OCI-LY3 (cell line): Measurements from ENCODE around the gene LIMA1.
A peak's percentile ranks its signal among the peaks of the same experiment; 100 is the strongest.

Experiments
- H2AFZ ChIP-seq: fragments of 200-600, 300-600 bp; shearing (Covaris generic); 2 replicates; pipeline ENCODE4 v1.6.0; 2014; ENCODE audit warnings: antibody characterized with exemption, low read depth, low read length
- H3K27ac ChIP-seq: fragments of 200-600, 300-600 bp; sonication (generic); 2 replicates; pipeline ENCODE4 v1.5.1; 2014; ENCODE audit warnings: mild to moderate bottlenecking, low read length, moderate library complexity, mixed read lengths
- H3K27me3 ChIP-seq: fragments of 200-600, 300-600 bp; sonication (generic); 2 replicates; pipeline ENCODE4 v1.6.1; 2014; ENCODE audit warnings: low read depth, low read length, mixed read lengths
- H3K36me3 ChIP-seq: fragments of 200-600, 300-600 bp; sonication (generic); replicated peaks from 2 replicates; pipeline ENCODE3; 2014; ENCODE audit warnings: low read depth, low read length, mixed read lengths
- H3K4me1 ChIP-seq: fragments of 300-600, 200-600 bp; sonication (generic); 2 replicates; pipeline ENCODE4 v1.6.1; 2014; ENCODE audit warnings: low read length, mixed read lengths
- H3K4me2 ChIP-seq: fragments of 200-600, 300-600 bp; sonication (generic); 2 replicates; pipeline ENCODE4 v1.6.1; 2014; ENCODE audit warnings: low read length, mixed read lengths
- H3K4me3 ChIP-seq: fragments of 300-600, 200-600 bp; sonication (generic); 2 replicates; pipeline ENCODE4 v1.5.1; 2014; ENCODE audit warnings: antibody characterized with exemption, mild to moderate bottlenecking, low read length, moderate library complexity
- H3K79me2 ChIP-seq: fragments of 300-600, 200-600 bp; shearing (Covaris generic); 2 replicates; pipeline ENCODE4 v1.6.1; 2014; ENCODE audit warnings: mild to moderate bottlenecking, low read length, mixed read lengths
- H3K9ac ChIP-seq: fragments of 300-600, 200-600 bp; shearing (Covaris generic); 2 replicates; pipeline ENCODE4 v1.6.0; 2014; ENCODE audit warnings: mild to moderate bottlenecking, low read length, moderate library complexity
- H3K9me3 ChIP-seq: fragments of 200-600, 300-600 bp; shearing (Covaris generic); 2 replicates; pipeline ENCODE4 v1.6.1; 2014; ENCODE audit warnings: low read length, mixed read lengths; ENCODE audit not compliant: insufficient read depth
- H4K20me1 ChIP-seq: fragments of 200-600, 300-600 bp; sonication (generic); 2 replicates; pipeline ENCODE4 v1.6.1; 2016; ENCODE audit warnings: low read length, mixed read lengths; ENCODE audit not compliant: insufficient read depth
- EZH2phosphoT487 ChIP-seq: fragments of 200-600 bp; shearing (Covaris generic); IDR thresholded peaks from 2 replicates; pipeline ENCODE4 v1.6.1; 2018; ENCODE audit warnings: antibody characterized with exemption, mixed run types, low read depth
- TF ChIP-seq, protein P1 (sequence below): fragments of 200-600, 300-600 bp; sonication (generic); IDR thresholded peaks from 2 replicates; pipeline ENCODE4 v1.5.1; 2014; ENCODE audit warnings: antibody characterized with exemption, low read length, low read depth

LIMA1 gene

DNA sequence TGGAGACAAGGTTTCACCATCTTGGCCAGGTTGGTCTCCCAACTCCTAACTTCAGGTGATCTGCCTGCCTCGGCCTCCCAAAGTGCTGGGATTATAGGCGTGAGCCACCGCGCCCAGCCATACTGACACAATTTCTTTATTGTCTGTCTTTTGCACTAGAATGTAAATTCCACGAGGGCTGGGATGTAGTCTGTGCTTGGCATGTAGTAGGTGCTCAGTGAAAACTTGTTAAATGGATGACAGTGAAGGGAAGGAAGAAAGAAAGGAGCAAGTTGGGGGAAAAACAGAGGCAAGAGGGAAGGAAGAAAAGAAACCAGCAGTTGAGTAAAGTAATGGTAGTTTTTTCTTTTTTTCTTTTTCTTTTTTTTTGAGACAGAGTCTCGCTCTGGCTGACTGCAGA, 53.1 kb downstream of the LIMA1 start:
- H3K27ac ChIP-seq: no peak overlapping the region
- H3K4me2 ChIP-seq: no peak overlapping the region
- no peaks in the 10 kb centered on the region for H3K36me3 ChIP-seq
- H4K20me1 ChIP-seq: no peaks in the 10 kb centered on the region
- H3K27me3 ChIP-seq: no peaks in the 10 kb centered on the region
- no peaks in the 10 kb centered on the region for H3K9me3 ChIP-seq
- no peak overlapping the region for H2AFZ ChIP-seq
- H3K4me1 ChIP-seq: no peaks in the 10 kb centered on the region
- H3K79me2 ChIP-seq: no peaks in the 10 kb centered on the region
- H3K9ac ChIP-seq: no peak overlapping the region
- no peak overlapping the region for H3K4me3 ChIP-seq
- TF ChIP-seq, protein P1, sequence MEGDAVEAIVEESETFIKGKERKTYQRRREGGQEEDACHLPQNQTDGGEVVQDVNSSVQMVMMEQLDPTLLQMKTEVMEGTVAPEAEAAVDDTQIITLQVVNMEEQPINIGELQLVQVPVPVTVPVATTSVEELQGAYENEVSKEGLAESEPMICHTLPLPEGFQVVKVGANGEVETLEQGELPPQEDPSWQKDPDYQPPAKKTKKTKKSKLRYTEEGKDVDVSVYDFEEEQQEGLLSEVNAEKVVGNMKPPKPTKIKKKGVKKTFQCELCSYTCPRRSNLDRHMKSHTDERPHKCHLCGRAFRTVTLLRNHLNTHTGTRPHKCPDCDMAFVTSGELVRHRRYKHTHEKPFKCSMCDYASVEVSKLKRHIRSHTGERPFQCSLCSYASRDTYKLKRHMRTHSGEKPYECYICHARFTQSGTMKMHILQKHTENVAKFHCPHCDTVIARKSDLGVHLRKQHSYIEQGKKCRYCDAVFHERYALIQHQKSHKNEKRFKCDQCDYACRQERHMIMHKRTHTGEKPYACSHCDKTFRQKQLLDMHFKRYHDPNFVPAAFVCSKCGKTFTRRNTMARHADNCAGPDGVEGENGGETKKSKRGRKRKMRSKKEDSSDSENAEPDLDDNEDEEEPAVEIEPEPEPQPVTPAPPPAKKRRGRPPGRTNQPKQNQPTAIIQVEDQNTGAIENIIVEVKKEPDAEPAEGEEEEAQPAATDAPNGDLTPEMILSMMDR: no peak
- TF ChIP-seq EZH2phosphoT487: no peak

DNA sequence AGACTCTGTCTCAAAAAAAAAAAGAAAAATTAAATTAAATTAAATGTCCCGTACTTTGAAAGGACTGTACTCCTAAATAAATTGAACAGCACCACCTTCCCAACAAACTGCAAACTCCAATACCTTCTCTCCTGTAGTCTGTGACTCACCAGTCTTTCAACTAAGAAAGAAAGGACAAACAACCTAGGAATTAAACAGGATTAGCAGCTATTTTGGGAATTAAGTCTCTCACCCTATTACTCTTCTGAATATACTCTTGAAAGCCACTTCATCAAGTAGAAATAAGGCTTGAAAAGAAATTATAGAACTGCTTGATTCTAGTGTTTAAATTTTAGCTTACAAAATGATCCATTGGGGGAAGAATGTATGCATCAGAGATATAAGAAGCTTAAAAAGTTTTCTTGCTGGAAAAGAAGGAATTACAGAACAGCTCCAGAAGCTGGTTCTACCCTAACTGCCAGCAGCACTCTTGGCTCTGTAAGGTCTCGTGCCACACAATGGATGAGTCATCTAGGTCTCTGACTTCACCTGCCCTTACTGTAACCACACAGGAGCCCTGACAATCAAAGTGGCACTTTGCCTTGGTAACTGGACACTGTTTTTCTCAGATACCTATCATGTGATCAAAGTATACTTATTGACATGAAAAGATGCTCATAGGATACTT, 59.2 kb downstream of the LIMA1 start:
- H2AFZ ChIP-seq: peak overlapping the region; percentile 37; the same call in 1 of the 2 replicates
- peak overlapping the region; percentile 31; the same call in 1 of the 2 replicates for H3K9ac ChIP-seq
- peak overlapping the region; percentile 20 for H3K4me3 ChIP-seq
- peaks cover 29% of the 10 kb centered on the region for H3K4me1 ChIP-seq
- TF ChIP-seq EZH2phosphoT487: no peak
- TF ChIP-seq, protein P1: no peak
- H4K20me1 ChIP-seq: peaks cover 15% of the 10 kb centered on the region
- H3K9me3 ChIP-seq: no peaks in the 10 kb centered on the region
- H3K36me3 ChIP-seq: peaks cover 13% of the 10 kb centered on the region
- H3K27me3 ChIP-seq: no peaks in the 10 kb centered on the region
- H3K79me2 ChIP-seq: peaks cover 45% of the 10 kb centered on the region
- peak overlapping the region; percentile 78 for H3K4me2 ChIP-seq
- no peak overlapping the region; the same call in 1 of the 2 replicates for H3K27ac ChIP-seq

- Histone ChIP-seq H3K79me2 (peaks cover 62% of the 10 kb centered on the region), H3K36me3 (peaks cover 23% of the 10 kb centered on the region), H3K27ac (peak overlapping the region; percentile 93), H3K9ac (peak overlapping the region; percentile 99), H3K4me3 (peak overlapping the region; percentile 92), H3K27me3 (no peaks in the 10 kb centered on the region), H3K4me2 (peak overlapping the region; percentile 78), H4K20me1 (peaks cover 31% of the 10 kb centered on the region), H3K4me1 (peaks cover 29% of the 10 kb centered on the region), H3K9me3 (no peaks in the 10 kb centered on the region), H2AFZ (peak overlapping the region; percentile 73)
- TF ChIP-seq, protein P1: no peak; the same call in 1 of the 2 replicates
- no peak for TF ChIP-seq EZH2phosphoT487
Measured at GRCh38 chr12:50222275-50222783, 61.0 kb downstream of the LIMA1 start.

- Histone ChIP-seq H3K4me1 (peaks cover 29% of the 10 kb centered on the region), H3K79me2 (peaks cover 72% of the 10 kb centered on the region), H3K27ac (peak overlapping the region; percentile 93), H3K27me3 (no peaks in the 10 kb centered on the region), H4K20me1 (peaks cover 39% of the 10 kb centered on the region), H3K9me3 (no peaks in the 10 kb centered on the region), H3K4me2 (peak overlapping the region; percentile 78), H2AFZ (no peak overlapping the region), H3K4me3 (peak overlapping the region; percentile 92), H3K9ac (peak overlapping the region; percentile 99), H3K36me3 (peaks cover 23% of the 10 kb centered on the region)
- no peak for TF ChIP-seq EZH2phosphoT487
- TF ChIP-seq, protein P1: no peak
Measured at GRCh38 chr12:50221228-50222008, 61.9 kb downstream of the LIMA1 start.
